Measurements from ENCODE around the gene BCL2L12. TPM values are rescaled to one million over a fixed set of nuclear protein-coding genes. Genes with fewer than 3 reads are reported as not detected.
A peak's percentile ranks its signal among the peaks of the same experiment; 100 is the strongest.

BCL2L12 gene
- total and polyA plus RNA-seq, 2 of the 13 experiments (the other 11 are each of a cell fraction or from before 2014, with no cell fraction given): 26.8 to 40.8 TPM

GRCh38 chr19:49672131-49672919 lies 6.6 kb downstream of the BCL2L12 start (continued):
- TF ChIP-seq MXI1 (IDR thresholded peaks at IDR 0.05; ENCODE audit: borderline replicate concordance, low read depth, low read length) (peak; percentile 70; the same call in 1 of the 3 replicates), ZBTB25 (CRISPR knock-in tag; IDR thresholded peaks at IDR 0.05) (peak; percentile 63; the same call in 1 of the 2 replicates), HNRNPL (IDR thresholded peaks at IDR 0.05; ENCODE audit: low read depth, low read length) (peak; percentile 70; the same call in 1 of the 2 replicates), ATF7-NPFF (CRISPR knock-in tag; IDR thresholded peaks at IDR 0.05; ENCODE audit: low read depth) (no peak), ZGPAT (CRISPR knock-in tag; IDR thresholded peaks at IDR 0.05) (peak; percentile 68), ATF7 (IDR thresholded peaks at IDR 0.05) (no peak), ATF7 (CRISPR knock-in tag; IDR thresholded peaks at IDR 0.05) (no peak), ZC3H13 (CRISPR knock-in tag; IDR thresholded peaks at IDR 0.05) (peak; percentile 84; the same call in 1 of the 2 replicates), SMARCE1 (IDR thresholded peaks at IDR 0.05; ENCODE audit: borderline replicate concordance) (no peak), ZNF570 (CRISPR knock-in tag; IDR thresholded peaks at IDR 0.05; ENCODE audit: borderline replicate concordance) (no peak), ZNF589 (CRISPR knock-in tag; conservative IDR thresholded peaks at IDR 0.05) (peak; percentile 59; the same call in 1 of the 2 replicates), KAT8 (CRISPR knock-in tag; IDR thresholded peaks at IDR 0.05) (peak; percentile 75), FLYWCH1 (CRISPR knock-in tag; IDR thresholded peaks at IDR 0.05) (no peak), ZMAT3 (CRISPR knock-in tag; conservative IDR thresholded peaks at IDR 0.05) (0 out of 2 replicates have a peak, but pooled peaks have one; percentile 19), WIZ (CRISPR knock-in tag; IDR thresholded peaks at IDR 0.05) (no peak), SALL1 (CRISPR knock-in tag; IDR thresholded peaks at IDR 0.05) (peak; percentile 79), GPBP1L1 (CRISPR knock-in tag; IDR thresholded peaks at IDR 0.05) (no peak), KDM5A (IDR thresholded peaks at IDR 0.05; ENCODE audit: borderline replicate concordance, low read length) (no peak), PITX1 (CRISPR knock-in tag; IDR thresholded peaks at IDR 0.05) (peak; percentile 63; the same call in 1 of the 2 replicates), ZNF142 (CRISPR knock-in tag; IDR thresholded peaks at IDR 0.05) (no peak), NFATC3 (CRISPR knock-in tag; IDR thresholded peaks at IDR 0.05) (no peak)

All from HepG2 (cell line).